ENCODE data around the gene SESTD1. TPM values are rescaled to one million over a fixed set of nuclear protein-coding genes. Genes with fewer than 3 reads are reported as not detected.
A peak's percentile ranks its signal among the peaks of the same experiment; 100 is the strongest.
"Not testable (repeated sequence)": the region's sequence is repeated elsewhere in the genome, so short reads cannot be mapped to it uniquely, and the experiment has no call there.

Gene SESTD1
- total and polyA plus RNA-seq, 7 experiments from 2014 or later, result 1.2 to 23.2 (median 7.8) TPM

GRCh38 chr2:179251870-179252269 lies 12.8 kb downstream of the SESTD1 start:
- Mint-ChIP-seq H3K4me3 (no peak overlapping the region), H3K36me3 (peaks cover 0 to 26% (median 0%) of the 10 kb centered on the region in 5 donors), H3K27ac (peak overlapping the region in 2 of 9 donors; percentile 51 to 78), H3K9me3 (peaks cover 0 to 8% (median 0%) of the 10 kb centered on the region in 11 donors), H3K4me1 (peaks cover 0 to 56% (median 10%) of the 10 kb centered on the region in 7 donors), H3K27me3 (peaks cover 0 to 5% (median 0%) of the 10 kb centered on the region in 5 donors)
- Histone ChIP-seq H3K36me3 (ENCODE audit: control insufficient read depth in 2 of 3, insufficient read depth in 3 of 3, low read length in 3 of 3) (no peaks in the 10 kb centered on the region), H3K4me3 (ENCODE audit: low read length) (no peak overlapping the region), H3K9me3 (ENCODE audit: control insufficient read depth in 2 of 3, low read length in 3 of 3) (no peaks in the 10 kb centered on the region), H3K27me3 (ENCODE audit: control insufficient read depth in 2 of 2, insufficient read depth in 2 of 2, low read length in 2 of 2) (no peaks in the 10 kb centered on the region), H3K4me1 (ENCODE audit: control insufficient read depth in 2 of 2, insufficient read depth in 2 of 2, low read length in 2 of 2) (no peaks in the 10 kb centered on the region), H3K27ac (ENCODE audit: low read depth, low read length) (no peak overlapping the region)
- ATAC-seq (no peak), DNase-seq (no peak)
- intact Hi-C loops (cut with micrococcal nuclease), result no loop called here
- CTCF ChIA-PET, result no interaction called here
- POLR2A ChIA-PET, result interaction anchor here (1.0 kb wide), 1 partner anchor 9 kb away, joined by 4 read pairs; no protein-coding TSS in a partner anchor

- ChIA-PET POLR2A (no interaction called here), CTCF (interaction anchor here (0.6 kb wide), 1 partner anchor 171 kb away, joined by 3 read pairs; no protein-coding TSS in a partner anchor)
- Mint-ChIP-seq H3K4me1 (peaks cover 0 to 61% (median 10%) of the 10 kb centered on the region in 7 donors), H3K9me3 (peaks cover 0 to 11% (median 5%) of the 10 kb centered on the region in 11 donors), H3K36me3 (peaks cover 0 to 26% (median 4%) of the 10 kb centered on the region in 5 donors), H3K4me3 (peak overlapping the region in 1 of 10 donors; percentile 33), H3K27ac (peak overlapping the region in 3 of 9 donors; percentile 3 to 73 (median 35)), H3K27me3 (peaks cover 0 to 3% (median 0%) of the 10 kb centered on the region in 5 donors)
- intact Hi-C loops (cut with micrococcal nuclease), result loop anchor here in 1 of 2 donors (1.0 kb wide), 1 partner anchor 12 kb away; no protein-coding TSS in a partner anchor
- H3K27ac ChIP-seq (ENCODE audit: low read depth, low read length), result no peak overlapping the region
- H3K4me3 ChIP-seq (ENCODE audit: low read length), result no peak overlapping the region
- H3K9me3 ChIP-seq (ENCODE audit: control insufficient read depth in 2 of 3, low read length in 3 of 3), result no peaks in the 10 kb centered on the region
- no peaks in the 10 kb centered on the region for H3K36me3 ChIP-seq (ENCODE audit: control insufficient read depth in 2 of 3, insufficient read depth in 3 of 3, low read length in 3 of 3)
- H3K4me1 ChIP-seq (ENCODE audit: control insufficient read depth in 2 of 2, insufficient read depth in 2 of 2, low read length in 2 of 2), result no peaks in the 10 kb centered on the region
- DNase-seq (no peak), ATAC-seq (no peak)
- H3K27me3 ChIP-seq (ENCODE audit: control insufficient read depth in 2 of 2, insufficient read depth in 2 of 2, low read length in 2 of 2), result no peaks in the 10 kb centered on the region
Observed at GRCh38 chr2:179250848-179251504, 13.7 kb downstream of the SESTD1 start.

DNA sequence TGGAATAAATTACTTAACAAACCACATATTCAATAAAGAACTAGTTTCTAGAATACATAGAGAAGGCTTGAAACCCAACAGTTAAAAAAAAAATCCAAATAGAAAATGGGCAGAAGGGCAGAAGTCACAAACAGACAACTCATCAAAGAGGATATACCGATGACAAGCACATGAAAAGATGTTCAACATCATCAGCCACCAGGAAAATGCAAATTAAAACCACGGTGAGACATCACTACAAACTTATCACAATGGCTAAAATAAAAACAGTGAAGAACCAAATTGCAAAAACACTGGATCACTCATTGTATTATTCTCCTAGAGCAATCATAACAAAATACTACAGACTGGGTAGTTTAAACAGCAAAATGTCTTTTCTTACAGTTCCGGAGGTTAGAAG lies 14.5 kb downstream of the SESTD1 start:
- Histone ChIP-seq H3K4me1 (ENCODE audit: control insufficient read depth in 2 of 2, insufficient read depth in 2 of 2, low read length in 2 of 2) (no peaks in the 10 kb centered on the region), H3K36me3 (ENCODE audit: control insufficient read depth in 2 of 3, insufficient read depth in 3 of 3, low read length in 3 of 3) (no peaks in the 10 kb centered on the region), H3K27ac (ENCODE audit: low read depth, low read length) (no peak overlapping the region), H3K9me3 (ENCODE audit: control insufficient read depth in 2 of 3, low read length in 3 of 3) (no peaks in the 10 kb centered on the region), H3K4me3 (ENCODE audit: low read length) (no peak overlapping the region), H3K27me3 (ENCODE audit: control insufficient read depth in 2 of 2, insufficient read depth in 2 of 2, low read length in 2 of 2) (no peaks in the 10 kb centered on the region)
- Mint-ChIP-seq H3K4me1 (peaks cover 0 to 59% (median 10%) of the 10 kb centered on the region in 7 donors), H3K27me3 (peaks cover 0 to 3% (median 0%) of the 10 kb centered on the region in 5 donors), H3K4me3 (peak overlapping the region in 1 of 10 donors; percentile 14), H3K36me3 (peaks cover 0 to 22% (median 4%) of the 10 kb centered on the region in 5 donors), H3K27ac (peak overlapping the region in 2 of 9 donors; percentile 23 to 73), H3K9me3 (peaks cover 0 to 11% (median 5%) of the 10 kb centered on the region in 11 donors)
- ATAC-seq (peak; percentile 52), DNase-seq (no peak)
- intact Hi-C loops (cut with micrococcal nuclease), result loop anchor here in 1 of 2 donors (1.0 kb wide), 1 partner anchor 11 kb away; no protein-coding TSS in a partner anchor
- ChIA-PET CTCF (interaction anchor here (0.6 to 0.9 kb wide), 4 partner anchors 18 to 1340 kb away, joined by 3 to 4 read pairs (median 3); no protein-coding TSS in a partner anchor), POLR2A (no interaction called here)

DNA sequence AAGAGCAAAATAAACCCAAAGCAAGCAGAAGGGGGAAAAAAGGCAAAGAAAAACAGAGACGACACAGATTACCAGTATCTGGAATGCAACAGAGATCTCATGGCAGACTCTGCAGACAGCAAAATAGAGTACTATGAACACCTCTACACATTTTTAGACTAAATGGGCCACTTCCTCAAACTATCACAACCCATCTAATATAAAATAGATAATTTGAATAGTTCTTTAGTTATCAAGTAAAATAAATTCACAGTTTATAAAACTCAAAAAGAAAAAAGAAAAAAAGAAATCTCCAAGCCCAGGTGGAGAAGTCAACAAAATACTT lies 16.6 kb downstream of the SESTD1 start:
- CTCF ChIA-PET, result no interaction called here
- H3K27me3 ChIP-seq (ENCODE audit: control insufficient read depth in 2 of 2, insufficient read depth in 2 of 2, low read length in 2 of 2), result no peaks in the 10 kb centered on the region
- no peaks in the 10 kb centered on the region for H3K36me3 ChIP-seq (ENCODE audit: control insufficient read depth in 2 of 3, insufficient read depth in 3 of 3, low read length in 3 of 3)
- H3K4me3 ChIP-seq (ENCODE audit: low read length), result no peak overlapping the region
- ATAC-seq (no peak), DNase-seq (no peak)
- Mint-ChIP-seq H3K4me1 (peaks cover 0 to 50% (median 9%) of the 10 kb centered on the region in 7 donors), H3K36me3 (peaks cover 0 to 23% (median 4%) of the 10 kb centered on the region in 5 donors), H3K27me3 (peaks cover 0 to under 1% (median 0%) of the 10 kb centered on the region in 5 donors), H3K4me3 (peak overlapping the region in 4 of 10 donors; percentile 11 to 63 (median 22)), H3K27ac (peak overlapping the region in 2 of 9 donors; percentile 18 to 58), H3K9me3 (peaks cover 0 to 11% (median 5%) of the 10 kb centered on the region in 11 donors)
- H3K4me1 ChIP-seq (ENCODE audit: control insufficient read depth in 2 of 2, insufficient read depth in 2 of 2, low read length in 2 of 2), result no peaks in the 10 kb centered on the region
- intact Hi-C loops (cut with micrococcal nuclease), result no loop called here
- no peaks in the 10 kb centered on the region for H3K9me3 ChIP-seq (ENCODE audit: control insufficient read depth in 2 of 3, low read length in 3 of 3)
- no peak overlapping the region for H3K27ac ChIP-seq (ENCODE audit: low read depth, low read length)
- POLR2A ChIA-PET, result no interaction called here

DNA sequence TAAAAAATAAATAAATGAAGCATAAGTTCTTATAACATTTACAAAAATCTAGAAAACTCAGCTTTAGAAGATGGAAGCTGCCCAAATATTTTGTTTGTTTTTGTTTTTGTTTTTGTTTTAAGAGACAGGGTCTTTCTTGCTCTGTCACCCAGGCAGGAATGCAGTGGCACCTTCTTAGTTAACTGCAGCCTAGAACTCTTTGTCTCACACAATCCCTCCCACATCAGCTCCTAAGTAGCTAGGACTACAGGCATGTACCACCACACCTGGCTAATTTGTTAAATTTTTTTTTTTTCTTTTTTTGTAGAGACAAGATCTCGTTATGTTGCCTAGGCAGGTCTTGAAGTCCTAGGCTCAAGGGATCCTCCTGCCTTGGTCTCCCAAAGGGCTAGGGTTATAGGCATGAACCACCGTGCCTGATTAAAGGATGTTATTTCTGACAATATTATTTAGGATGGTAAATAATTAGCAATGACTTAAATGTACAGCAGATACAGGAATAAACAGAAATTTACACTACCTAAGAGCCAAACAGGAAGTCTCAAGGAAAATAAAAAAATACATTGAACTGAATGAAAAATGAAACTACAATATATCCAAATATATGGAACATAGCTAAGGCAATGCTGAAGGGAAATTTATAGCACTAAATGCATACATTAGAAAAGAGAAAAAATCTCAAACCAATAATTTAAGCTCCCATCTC lies 17.2 kb downstream of the SESTD1 start:
- Histone ChIP-seq H3K27me3 (ENCODE audit: control insufficient read depth in 2 of 2, insufficient read depth in 2 of 2, low read length in 2 of 2) (no peaks in the 10 kb centered on the region), H3K27ac (ENCODE audit: low read depth, low read length) (no peak overlapping the region), H3K4me3 (ENCODE audit: low read length) (no peak overlapping the region), H3K9me3 (ENCODE audit: control insufficient read depth in 2 of 3, low read length in 3 of 3) (no peaks in the 10 kb centered on the region), H3K4me1 (ENCODE audit: control insufficient read depth in 2 of 2, insufficient read depth in 2 of 2, low read length in 2 of 2) (no peaks in the 10 kb centered on the region), H3K36me3 (ENCODE audit: control insufficient read depth in 2 of 3, insufficient read depth in 3 of 3, low read length in 3 of 3) (no peaks in the 10 kb centered on the region)
- POLR2A ChIA-PET, result no interaction called here
- no peak for DNase-seq
- H3K36me3 Mint-ChIP-seq, result peaks cover 0 to 26% (median 4%) of the 10 kb centered on the region in 5 donors
- CTCF ChIA-PET, result interaction anchor here (0.6 kb wide), 2 partner anchors 152 to 240 kb away, joined by 4 read pairs; no protein-coding TSS in a partner anchor
- H3K4me1 Mint-ChIP-seq, result peaks cover 0 to 47% (median 4%) of the 10 kb centered on the region in 7 donors
- H3K4me3 Mint-ChIP-seq, result peak overlapping the region in 4 of 10 donors; percentile 11 to 63 (median 22)
- peaks cover 0 to 4% (median 0%) of the 10 kb centered on the region in 5 donors for H3K27me3 Mint-ChIP-seq
- H3K27ac Mint-ChIP-seq, result peak overlapping the region in 2 of 9 donors; percentile 18 to 58
- H3K9me3 Mint-ChIP-seq, result peaks cover 0 to 12% (median 5%) of the 10 kb centered on the region in 11 donors
- intact Hi-C loops (cut with micrococcal nuclease), result loop anchor here in 1 of 2 donors (2.0 kb wide), 1 partner anchor 13 kb away; no protein-coding TSS in a partner anchor
- no peak for ATAC-seq

DNA sequence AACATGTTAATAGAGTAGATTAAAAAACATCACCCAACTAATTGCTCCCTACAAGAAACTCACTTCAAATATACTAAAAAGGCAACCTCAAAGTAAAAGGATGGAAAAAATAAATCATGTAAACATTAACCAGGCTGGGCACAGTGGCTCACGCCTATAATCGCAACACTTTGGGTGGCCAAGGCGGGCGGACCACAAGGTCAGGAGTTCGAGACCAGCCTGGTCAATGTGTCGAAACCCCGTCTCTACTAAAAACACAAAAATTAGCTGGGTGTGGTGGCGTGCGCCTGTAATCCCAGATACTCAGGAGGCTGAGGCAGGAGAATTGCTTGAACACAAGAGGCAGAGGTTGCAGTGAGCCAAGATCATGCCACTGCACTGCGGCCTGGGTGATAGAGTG lies 18.8 kb downstream of the SESTD1 start:
- H3K27ac Mint-ChIP-seq; H3K36me3 ChIP-seq (ENCODE audit: control insufficient read depth in 2 of 3, insufficient read depth in 3 of 3, low read length in 3 of 3); ATAC-seq; H3K27me3 ChIP-seq (ENCODE audit: control insufficient read depth in 2 of 2, insufficient read depth in 2 of 2, low read length in 2 of 2); CTCF ChIA-PET; H3K4me1 ChIP-seq (ENCODE audit: control insufficient read depth in 2 of 2, insufficient read depth in 2 of 2, low read length in 2 of 2); DNase-seq; H3K9me3 ChIP-seq (ENCODE audit: control insufficient read depth in 2 of 3, low read length in 3 of 3); POLR2A ChIA-PET; H3K27ac ChIP-seq (ENCODE audit: low read depth, low read length); H3K4me3 ChIP-seq (ENCODE audit: low read length); H3K4me3 Mint-ChIP-seq: not testable (repeated sequence)
- intact Hi-C loops (cut with micrococcal nuclease), result loop anchor here in 1 of 2 donors (2.0 kb wide), 1 partner anchor 15 kb away; no protein-coding TSS in a partner anchor
- H3K36me3 Mint-ChIP-seq, result peaks cover 0 to 32% (median 4%) of the 10 kb centered on the region in 5 donors
- H3K27me3 Mint-ChIP-seq, result peaks cover 0 to 10% (median 4%) of the 10 kb centered on the region in 5 donors
- peaks cover 0 to 40% (median 4%) of the 10 kb centered on the region in 7 donors for H3K4me1 Mint-ChIP-seq
- H3K9me3 Mint-ChIP-seq, result peaks cover 0 to 15% (median 5%) of the 10 kb centered on the region in 11 donors

Measured in naive thymus-derived CD4-positive, alpha-beta T cell (primary cell).